OCI-LY7 (cell line): ENCODE measurements around the gene TPGS1. TPM values are rescaled to one million over a fixed set of nuclear protein-coding genes. Genes with fewer than 3 reads are reported as not detected.

Experiments
- BruUV-seq: library from RNA; stranded (reverse); fragments of 400-500 nt; replicated peaks from 2 replicates; lab custom pipeline; 2021; lab: Mats Ljungman, UMichigan
- CTCF ChIA-PET: fragments of 300-600 bp; sonication (Branson Sonifier 250); formaldehyde crosslinking; loops from one replicate; lab custom pipeline; 2022; ENCODE audit warnings: antibody characterized with exemption; ENCODE audit not compliant: unreplicated experiment; lab: Charles Lee
- POLR2A ChIA-PET: fragments of 300-600 bp; sonication (Branson Sonifier 250); formaldehyde crosslinking; loops from one replicate; lab custom pipeline; 2022; ENCODE audit warnings: antibody characterized with exemption; lab: Charles Lee
- DNase-seq: peaks from one replicate; pipeline ENCODE4 v3.0.0-alpha.2; 2015; ENCODE audit warnings: low spot score
- H2AFZ ChIP-seq: fragments of 200-600 bp; sonication (generic), shearing (Covaris generic); 2 replicates; pipeline ENCODE4 v1.6.1; 2014; ENCODE audit warnings: mild to moderate bottlenecking, antibody characterized with exemption, low read length, moderate library complexity
- H3K27ac ChIP-seq: fragments of 200-600 bp; sonication (generic); 2 replicates; pipeline ENCODE4 v1.5.1; 2014; ENCODE audit warnings: mixed run types, low read depth, mild to moderate bottlenecking, moderate library complexity, low read length, inconsistent platforms; ENCODE audit not compliant: poor library complexity, severe bottlenecking
- H3K36me3 ChIP-seq: fragments of 200-600 bp; sonication (generic); 2 replicates; pipeline ENCODE4 v1.6.1; 2014; ENCODE audit warnings: mild to moderate bottlenecking, antibody characterized with exemption, low read length, moderate library complexity, mixed read lengths; ENCODE audit not compliant: insufficient read depth
- H3K4me1 ChIP-seq: fragments of 200-600 bp; sonication (generic); 2 replicates; pipeline ENCODE4 v1.5.1; 2014; ENCODE audit warnings: mild to moderate bottlenecking, low read length; ENCODE audit not compliant: insufficient read depth, poor library complexity, severe bottlenecking
- H3K4me2 ChIP-seq: fragments of 200-600 bp; sonication (generic); 2 replicates; pipeline ENCODE4 v1.6.1; 2014; ENCODE audit warnings: mild to moderate bottlenecking, low read length
- H3K4me3 ChIP-seq: fragments of 200-600 bp; sonication (generic); 2 replicates; pipeline ENCODE4 v1.5.1; 2014; ENCODE audit warnings: mild to moderate bottlenecking, low read depth, low read length; ENCODE audit not compliant: poor library complexity, severe bottlenecking
- H3K79me2 ChIP-seq: fragments of 200-600 bp; sonication (generic); 2 replicates; pipeline ENCODE4 v1.6.1; 2016; ENCODE audit warnings: low read depth, mild to moderate bottlenecking, low read length, moderate library complexity, mixed read lengths; ENCODE audit not compliant: insufficient read depth
- H3K9me2 ChIP-seq: fragments of 200-600 bp; sonication (generic); 2 replicates; pipeline ENCODE4 v1.6.1; 2016; ENCODE audit warnings: mild to moderate bottlenecking, low read length, mixed read lengths; ENCODE audit not compliant: insufficient read depth
- H3K9me3 ChIP-seq: fragments of 200-600 bp; sonication (generic); 2 replicates; pipeline ENCODE4 v1.6.1; 2014; ENCODE audit warnings: mild to moderate bottlenecking, mixed run types, low read length, mixed read lengths
- H4K20me1 ChIP-seq: fragments of 200-600 bp; sonication (generic); 2 replicates; pipeline ENCODE4 v1.6.1; 2014; ENCODE audit warnings: mild to moderate bottlenecking, antibody characterized with exemption, low read length, moderate library complexity, mixed read lengths; ENCODE audit not compliant: insufficient read depth
- CTCF ChIP-seq: fragments of 200-600 bp; sonication (generic); conservative IDR thresholded peaks from 2 replicates; pipeline ENCODE4 v1.5.1; 2014; ENCODE audit warnings: mild to moderate bottlenecking, antibody characterized with exemption, low read length, moderate library complexity, mixed read lengths
- EZH2phosphoT487 ChIP-seq: fragments of 200-600 bp; sonication (generic); IDR thresholded peaks from 2 replicates; pipeline ENCODE4 v1.6.1; 2018; ENCODE audit warnings: low read depth, borderline replicate concordance, mild to moderate bottlenecking, mixed run types, antibody characterized with exemption, low read length, moderate library complexity, mixed read lengths
- intact Hi-C: fragments of 100-400 bp; cut with micrococcal nuclease; formaldehyde crosslinking; loops from one replicate; pipeline ENCODE4 v1.10.0; 2022; ENCODE audit not compliant: unreplicated experiment
- total RNA-seq, 2 experiments: library from RNA; depleted of rRNA in 1 of 2; stranded (reverse); fragments of >200 nt in 1 of 2; shearing (Covaris generic) in 1 of 2; gene quantifications; 2 replicates each; pipeline ENCODE4 v1.2.3, GENCODE V29; 2014 to 2022

The TPGS1 gene
- total RNA-seq, 2 experiments from 2014 or later: 24.4 to 25.6 TPM

DNA sequence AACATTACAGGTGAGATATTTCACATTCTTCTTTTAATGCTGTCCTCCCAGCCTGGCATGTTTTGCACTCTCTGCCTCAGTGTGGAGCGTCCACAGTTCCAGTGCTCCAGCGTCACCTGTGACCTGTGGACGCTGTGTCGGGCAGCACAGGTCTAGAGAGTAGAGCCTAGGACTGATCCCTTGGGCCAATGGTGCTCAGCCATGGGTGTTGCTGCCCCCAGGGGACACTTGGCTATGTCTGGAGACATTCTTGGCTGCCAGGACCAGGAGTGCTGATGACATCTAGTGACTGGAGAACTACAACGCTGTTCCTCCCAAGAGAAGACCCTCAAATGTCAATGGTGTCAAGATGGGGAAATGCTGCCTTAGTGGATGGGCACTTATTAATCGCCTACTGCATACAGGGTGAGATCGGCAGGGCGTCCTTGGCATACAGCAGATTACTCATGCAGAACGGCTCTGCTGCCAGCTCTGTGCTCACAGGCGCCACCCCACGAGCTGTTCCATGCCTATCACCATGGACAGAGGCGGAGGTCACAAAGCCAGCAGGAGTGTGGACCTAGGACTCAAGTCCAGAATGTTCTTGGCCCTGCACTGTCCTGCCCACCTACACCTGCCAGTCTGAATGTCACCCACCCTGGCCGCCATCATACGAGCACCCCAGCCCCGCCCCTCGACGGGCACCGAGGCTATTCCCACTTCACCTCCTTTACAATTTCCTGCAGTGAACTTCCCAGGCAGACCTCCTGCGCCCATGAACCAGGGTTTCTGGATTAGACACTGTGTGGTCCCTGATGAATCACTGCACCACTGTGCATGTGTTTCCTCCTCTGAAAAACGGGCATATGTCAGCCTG, 24.9 kb upstream of the TPGS1 start:
- no peak overlapping the region for H3K4me3 ChIP-seq
- H4K20me1 ChIP-seq: no peaks in the 10 kb centered on the region
- no peak overlapping the region for H2AFZ ChIP-seq
- no peaks in the 10 kb centered on the region for H3K9me3 ChIP-seq
- intact Hi-C loops: no loop called here
- no peaks in the 10 kb centered on the region for H3K79me2 ChIP-seq
- ChIA-PET POLR2A (no interaction called here), CTCF (no interaction called here)
- no TSS peak for BruUV-seq
- H3K4me1 ChIP-seq: no peaks in the 10 kb centered on the region
- no peaks in the 10 kb centered on the region for H3K9me2 ChIP-seq
- TF ChIP-seq CTCF: no peak
- TF ChIP-seq EZH2phosphoT487: no peak
- H3K4me2 ChIP-seq: no peak overlapping the region
- DNase-seq: no peak
- no peak overlapping the region for H3K27ac ChIP-seq
- H3K36me3 ChIP-seq: no peaks in the 10 kb centered on the region

- CTCF ChIA-PET: no interaction called here
- POLR2A ChIA-PET: interaction anchor here (0.6 kb wide), 1 partner anchor 61 kb away, joined by 5 read pairs; no protein-coding TSS in a partner anchor
- no peak overlapping the region for H2AFZ ChIP-seq
- H3K4me3 ChIP-seq: no peak overlapping the region
- H4K20me1 ChIP-seq: no peaks in the 10 kb centered on the region
- no peak for DNase-seq
- H3K9me3 ChIP-seq: peaks cover 4% of the 10 kb centered on the region; the same call in 1 of the 2 replicates
- H3K4me2 ChIP-seq: no peak overlapping the region
- no peaks in the 10 kb centered on the region for H3K9me2 ChIP-seq
- H3K79me2 ChIP-seq: no peaks in the 10 kb centered on the region
- BruUV-seq: no TSS peak
- intact Hi-C loops: no loop called here
- H3K4me1 ChIP-seq: peaks cover 4% of the 10 kb centered on the region
- no peak overlapping the region for H3K27ac ChIP-seq
- H3K36me3 ChIP-seq: no peaks in the 10 kb centered on the region
- TF ChIP-seq CTCF (no peak), EZH2phosphoT487 (no peak)
These were observed 23.8 kb upstream of the TPGS1 start for GRCh38 chr19:483332-484072.

DNA sequence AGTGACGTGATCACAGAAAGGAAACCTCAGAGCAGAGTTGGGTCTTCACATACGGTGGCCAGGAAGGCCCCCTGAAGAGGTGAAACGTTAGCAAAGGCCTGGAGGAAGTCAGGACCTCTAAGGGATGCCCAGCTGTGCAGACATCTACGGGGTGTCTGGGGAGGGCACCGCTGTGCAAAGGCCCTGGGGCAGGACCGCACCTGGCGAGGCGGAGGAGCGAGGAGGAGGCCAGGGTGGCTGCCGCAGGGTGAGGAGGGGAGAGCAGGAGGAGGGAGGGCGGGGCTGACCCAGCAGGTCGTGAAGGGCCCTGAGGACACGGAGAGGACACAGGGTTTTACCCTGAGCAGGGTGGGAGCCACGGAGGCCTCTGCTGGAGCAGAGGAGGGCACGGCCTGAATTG, 22.8 kb upstream of the TPGS1 start:
- no TSS peak for BruUV-seq
- no peak overlapping the region for H2AFZ ChIP-seq
- no peak overlapping the region for H3K4me2 ChIP-seq
- H3K9me3 ChIP-seq: peaks cover 4% of the 10 kb centered on the region; the same call in 1 of the 2 replicates
- no peak for DNase-seq
- H4K20me1 ChIP-seq: no peaks in the 10 kb centered on the region
- H3K9me2 ChIP-seq: no peaks in the 10 kb centered on the region
- H3K4me3 ChIP-seq: no peak overlapping the region
- no peaks in the 10 kb centered on the region for H3K79me2 ChIP-seq
- peaks cover 7% of the 10 kb centered on the region for H3K4me1 ChIP-seq
- ChIA-PET POLR2A (no interaction called here), CTCF (no interaction called here)
- H3K27ac ChIP-seq: no peak overlapping the region
- TF ChIP-seq EZH2phosphoT487 (no peak), CTCF (no peak)
- intact Hi-C loops: no loop called here
- no peaks in the 10 kb centered on the region for H3K36me3 ChIP-seq
